NB4 (cell line): ENCODE data around the gene ALAD.

Experiments used
- CTCF ChIP-seq: IDR thresholded peaks from one replicate; pipeline ENCODE4 v1.5.1; 2012; ENCODE audit warnings: low read depth, low read length
- MAX ChIP-seq: IDR thresholded peaks from 2 replicates; pipeline ENCODE4 v1.6.1; 2011; ENCODE audit warnings: low read depth, low read length
- MYC ChIP-seq: IDR thresholded peaks from 2 replicates; pipeline ENCODE4 v1.6.1; 2011; ENCODE audit warnings: low read depth, low read length
- POLR2A ChIP-seq: IDR thresholded peaks from 2 replicates; pipeline ENCODE4 v1.6.1; 2011; ENCODE audit warnings: mild to moderate bottlenecking; ENCODE audit not compliant: insufficient read length; ENCODE audit errors: extremely low read depth

GRCh38 chr9:113409883-113410206, 8.8 kb upstream of the ALAD start:
- no peak for TF ChIP-seq CTCF
- TF ChIP-seq POLR2A, result no peak
- TF ChIP-seq MAX, result no peak
- TF ChIP-seq MYC, result no peak
